Measurements from ENCODE around the gene CRADD. TPM values are rescaled to one million over a fixed set of nuclear protein-coding genes. Genes with fewer than 3 reads are reported as not detected.

CRADD gene
- total RNA-seq, 1 donor from 2014 or later = 9.1 TPM

DNA sequence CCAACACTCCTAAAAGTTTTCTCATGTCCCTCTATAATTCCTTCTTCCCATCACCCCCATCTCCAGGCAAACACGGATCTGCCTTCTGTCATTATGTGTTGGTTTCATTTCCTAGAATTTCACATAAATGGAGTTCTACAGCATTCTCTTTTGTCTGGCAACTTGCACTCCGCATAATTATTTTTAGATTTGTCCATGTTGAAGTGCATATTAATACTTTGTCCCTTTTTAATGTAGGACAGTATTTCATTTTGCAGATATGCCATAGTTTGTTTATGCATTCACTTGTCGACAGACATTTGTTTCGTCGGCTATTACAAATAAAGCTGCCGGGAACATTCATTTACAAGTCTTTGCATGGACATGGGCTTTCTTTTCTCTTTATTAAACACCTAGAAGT lies 150.0 kb downstream of the CRADD start:
- peaks cover 21% of the 10 kb centered on the region for H3K4me1 Mint-ChIP-seq (ENCODE audit: low read depth)
- DNase-seq (ENCODE audit: low spot score) = no peak
- H3K27me3 Mint-ChIP-seq (ENCODE audit: low read depth) = no peaks in the 10 kb centered on the region
- TF ChIP-seq, protein P1, sequence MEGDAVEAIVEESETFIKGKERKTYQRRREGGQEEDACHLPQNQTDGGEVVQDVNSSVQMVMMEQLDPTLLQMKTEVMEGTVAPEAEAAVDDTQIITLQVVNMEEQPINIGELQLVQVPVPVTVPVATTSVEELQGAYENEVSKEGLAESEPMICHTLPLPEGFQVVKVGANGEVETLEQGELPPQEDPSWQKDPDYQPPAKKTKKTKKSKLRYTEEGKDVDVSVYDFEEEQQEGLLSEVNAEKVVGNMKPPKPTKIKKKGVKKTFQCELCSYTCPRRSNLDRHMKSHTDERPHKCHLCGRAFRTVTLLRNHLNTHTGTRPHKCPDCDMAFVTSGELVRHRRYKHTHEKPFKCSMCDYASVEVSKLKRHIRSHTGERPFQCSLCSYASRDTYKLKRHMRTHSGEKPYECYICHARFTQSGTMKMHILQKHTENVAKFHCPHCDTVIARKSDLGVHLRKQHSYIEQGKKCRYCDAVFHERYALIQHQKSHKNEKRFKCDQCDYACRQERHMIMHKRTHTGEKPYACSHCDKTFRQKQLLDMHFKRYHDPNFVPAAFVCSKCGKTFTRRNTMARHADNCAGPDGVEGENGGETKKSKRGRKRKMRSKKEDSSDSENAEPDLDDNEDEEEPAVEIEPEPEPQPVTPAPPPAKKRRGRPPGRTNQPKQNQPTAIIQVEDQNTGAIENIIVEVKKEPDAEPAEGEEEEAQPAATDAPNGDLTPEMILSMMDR (IDR thresholded peaks at IDR 0.05) = no peak
- no peaks in the 10 kb centered on the region for H3K9me3 Mint-ChIP-seq (ENCODE audit: low read depth)
- H3K27ac Mint-ChIP-seq (ENCODE audit: unreplicated experiment) = peak overlapping the region; percentile 58
- no peaks in the 10 kb centered on the region for H3K36me3 Mint-ChIP-seq (ENCODE audit: low read depth)
- no peak overlapping the region for H3K4me3 Mint-ChIP-seq (ENCODE audit: unreplicated experiment)

DNA sequence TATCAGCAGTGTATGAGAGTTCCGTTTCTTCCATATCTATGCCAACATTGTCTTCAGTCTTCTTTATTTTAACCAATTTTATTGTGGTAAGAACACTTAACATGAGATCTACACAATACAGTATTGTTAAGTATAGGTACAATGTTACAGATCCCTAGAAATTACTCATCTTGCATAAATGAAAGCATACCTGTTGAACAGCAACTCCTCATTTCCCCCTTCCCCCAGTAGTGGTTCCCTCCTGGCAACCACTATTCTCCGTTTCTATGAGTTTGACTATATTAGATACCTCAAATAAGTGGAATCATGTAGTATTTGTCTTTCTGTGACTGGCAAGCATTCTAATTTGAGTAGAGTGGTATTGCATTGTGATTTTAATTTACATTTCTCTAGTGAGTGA lies 150.5 kb downstream of the CRADD start:
- Mint-ChIP-seq H3K4me1 (ENCODE audit: low read depth) (peaks cover 19% of the 10 kb centered on the region), H3K27me3 (ENCODE audit: low read depth) (no peaks in the 10 kb centered on the region)
- TF ChIP-seq, protein P1 (IDR thresholded peaks at IDR 0.05) = no peak

DNA sequence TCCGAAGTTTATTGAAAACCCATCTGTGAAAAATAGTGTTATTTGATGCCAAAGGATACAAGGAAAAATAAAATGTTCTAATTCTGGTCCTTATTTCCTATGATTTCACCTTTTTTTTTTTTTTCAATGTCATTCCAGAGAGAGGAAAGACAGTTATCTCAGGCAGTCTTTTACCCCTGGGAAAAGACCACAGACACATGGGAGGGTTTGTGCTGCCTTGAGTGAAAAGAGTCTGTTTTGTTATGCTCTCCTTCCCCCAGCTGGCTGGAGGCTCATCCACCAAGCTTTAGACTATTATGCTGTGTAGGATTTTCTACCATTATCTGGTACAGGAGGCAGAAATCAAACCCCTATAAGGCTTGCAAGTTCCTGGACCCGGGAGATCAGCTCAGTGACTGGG lies 151.8 kb downstream of the CRADD start:
- Mint-ChIP-seq H3K4me3 (ENCODE audit: unreplicated experiment) (peak overlapping the region; percentile 39), H3K27ac (ENCODE audit: unreplicated experiment) (peak overlapping the region; percentile 64), H3K36me3 (ENCODE audit: low read depth) (no peaks in the 10 kb centered on the region), H3K27me3 (ENCODE audit: low read depth) (no peaks in the 10 kb centered on the region), H3K4me1 (ENCODE audit: low read depth) (peaks cover 24% of the 10 kb centered on the region), H3K9me3 (ENCODE audit: low read depth) (no peaks in the 10 kb centered on the region)
- DNase-seq (ENCODE audit: low spot score) = no peak
- TF ChIP-seq, protein P1 (IDR thresholded peaks at IDR 0.05) = peak; percentile 72

More for the DNA sequence above, 150.5 kb downstream of the CRADD start:
- Mint-ChIP-seq H3K36me3 (ENCODE audit: low read depth) (no peaks in the 10 kb centered on the region), H3K27ac (ENCODE audit: unreplicated experiment) (peak overlapping the region; percentile 42), H3K9me3 (ENCODE audit: low read depth) (no peaks in the 10 kb centered on the region), H3K4me3 (ENCODE audit: unreplicated experiment) (no peak overlapping the region)
- no peak for DNase-seq (ENCODE audit: low spot score)

DNA sequence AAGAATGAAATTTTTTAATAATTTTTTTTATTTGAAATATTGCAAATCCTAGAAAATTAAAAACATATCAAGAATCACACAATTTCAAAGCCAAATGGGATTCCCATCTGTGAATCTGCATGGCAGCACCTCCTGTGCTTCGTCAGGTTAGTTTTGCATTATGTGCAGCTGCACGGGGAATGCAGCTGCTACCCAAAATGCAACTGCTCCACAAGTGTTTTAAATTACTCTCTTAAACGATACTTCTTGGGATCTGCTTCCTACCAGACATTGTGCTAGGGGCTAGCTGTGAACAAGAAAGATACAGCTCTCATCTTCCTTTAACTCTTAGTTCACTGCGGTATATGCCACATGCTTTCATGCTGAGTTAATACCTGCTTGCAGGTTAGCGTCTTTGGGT lies 154.2 kb downstream of the CRADD start:
- TF ChIP-seq, protein P1 (IDR thresholded peaks at IDR 0.05) = no peak
- H3K27me3 Mint-ChIP-seq (ENCODE audit: low read depth) = no peaks in the 10 kb centered on the region
- no peaks in the 10 kb centered on the region for H3K36me3 Mint-ChIP-seq (ENCODE audit: low read depth)
- no peaks in the 10 kb centered on the region for H3K9me3 Mint-ChIP-seq (ENCODE audit: low read depth)
- H3K27ac Mint-ChIP-seq (ENCODE audit: unreplicated experiment) = no peak overlapping the region
- H3K4me3 Mint-ChIP-seq (ENCODE audit: unreplicated experiment) = no peak overlapping the region
- DNase-seq (ENCODE audit: low spot score) = no peak
- peaks cover 24% of the 10 kb centered on the region for H3K4me1 Mint-ChIP-seq (ENCODE audit: low read depth)

DNA sequence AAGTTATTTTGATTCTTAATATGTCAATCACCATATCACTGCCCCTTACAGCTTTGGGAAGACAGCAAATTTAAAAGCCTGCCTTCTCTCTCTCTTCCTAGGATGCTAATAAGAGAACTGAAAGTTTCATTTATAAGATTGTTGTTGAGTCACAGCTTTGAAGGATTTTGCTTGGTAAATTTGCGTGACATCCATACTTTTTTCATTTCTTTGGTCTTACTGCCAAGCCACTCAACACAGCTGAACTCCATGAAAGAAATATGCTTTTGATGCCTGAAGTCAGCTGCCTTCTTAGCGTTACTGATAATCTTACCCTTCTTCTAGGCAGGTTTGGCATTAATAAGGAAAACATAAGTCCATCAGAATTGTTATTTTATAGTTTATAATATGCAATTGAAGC lies 155.0 kb downstream of the CRADD start:
- Mint-ChIP-seq H3K4me1 (ENCODE audit: low read depth) (peaks cover 24% of the 10 kb centered on the region), H3K9me3 (ENCODE audit: low read depth) (no peaks in the 10 kb centered on the region), H3K36me3 (ENCODE audit: low read depth) (no peaks in the 10 kb centered on the region), H3K27ac (ENCODE audit: unreplicated experiment) (no peak overlapping the region), H3K4me3 (ENCODE audit: unreplicated experiment) (no peak overlapping the region), H3K27me3 (ENCODE audit: low read depth) (no peaks in the 10 kb centered on the region)
- TF ChIP-seq, protein P1 (IDR thresholded peaks at IDR 0.05) = no peak
- no peak for DNase-seq (ENCODE audit: low spot score)

Measured in chondrocyte (in vitro differentiated cells).